ENCODE results near the gene ENHO. TPM values are rescaled to one million over a fixed set of nuclear protein-coding genes. Genes with fewer than 3 reads are reported as not detected.

Gene ENHO
- total and polyA plus RNA-seq, 7 donors: 0.20 to 1.2 (median 0.37) TPM; not detected in 1

- ATAC-seq: no peak
- Histone ChIP-seq H3K4me1 (no peaks in the 10 kb centered on the region), H3K36me3 (ENCODE audit: insufficient read depth in 1 of 2, low read depth in 1 of 2) (peaks cover 0 to 19% of the 10 kb centered on the region in 2 donors), H3K4me3 (no peak overlapping the region), H3K27ac (no peak overlapping the region), H3K27me3 (ENCODE audit: insufficient read depth in 3 of 3, low read length in 2 of 3) (peaks cover 0 to 4% (median 0%) of the 10 kb centered on the region in 3 donors), H3K9me3 (no peaks in the 10 kb centered on the region)
- TF ChIP-seq, protein P1, sequence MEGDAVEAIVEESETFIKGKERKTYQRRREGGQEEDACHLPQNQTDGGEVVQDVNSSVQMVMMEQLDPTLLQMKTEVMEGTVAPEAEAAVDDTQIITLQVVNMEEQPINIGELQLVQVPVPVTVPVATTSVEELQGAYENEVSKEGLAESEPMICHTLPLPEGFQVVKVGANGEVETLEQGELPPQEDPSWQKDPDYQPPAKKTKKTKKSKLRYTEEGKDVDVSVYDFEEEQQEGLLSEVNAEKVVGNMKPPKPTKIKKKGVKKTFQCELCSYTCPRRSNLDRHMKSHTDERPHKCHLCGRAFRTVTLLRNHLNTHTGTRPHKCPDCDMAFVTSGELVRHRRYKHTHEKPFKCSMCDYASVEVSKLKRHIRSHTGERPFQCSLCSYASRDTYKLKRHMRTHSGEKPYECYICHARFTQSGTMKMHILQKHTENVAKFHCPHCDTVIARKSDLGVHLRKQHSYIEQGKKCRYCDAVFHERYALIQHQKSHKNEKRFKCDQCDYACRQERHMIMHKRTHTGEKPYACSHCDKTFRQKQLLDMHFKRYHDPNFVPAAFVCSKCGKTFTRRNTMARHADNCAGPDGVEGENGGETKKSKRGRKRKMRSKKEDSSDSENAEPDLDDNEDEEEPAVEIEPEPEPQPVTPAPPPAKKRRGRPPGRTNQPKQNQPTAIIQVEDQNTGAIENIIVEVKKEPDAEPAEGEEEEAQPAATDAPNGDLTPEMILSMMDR (IDR thresholded peaks at IDR 0.05): no peak
- intact Hi-C loops (cut with DNase I): loop anchor here in 1 of 2 donors (2.0 kb wide), 1 partner anchor 53 kb away; no protein-coding TSS in a partner anchor
- DNase-seq: no peak
- 86 to 93% (median 91%) methylated on average over 4 to 5 of the region's 5 CpGs for WGBS, 3 donors
Measured at GRCh38 chr9:34549407-34549732, 26.6 kb upstream of the ENHO start.

GRCh38 chr9:34547960-34548611, 25.3 kb upstream of the ENHO start:
- peak; percentile 80 to 89 (median 86) for ATAC-seq
- Histone ChIP-seq H3K27ac (no peak overlapping the region), H3K36me3 (ENCODE audit: insufficient read depth in 1 of 2, low read depth in 1 of 2) (peaks cover 0 to 18% of the 10 kb centered on the region in 2 donors), H3K4me1 (no peaks in the 10 kb centered on the region), H3K9me3 (no peaks in the 10 kb centered on the region), H3K27me3 (ENCODE audit: insufficient read depth in 3 of 3, low read length in 2 of 3) (peaks cover 0 to 4% (median 0%) of the 10 kb centered on the region in 3 donors), H3K4me3 (no peak overlapping the region)
- TF ChIP-seq, protein P1 (IDR thresholded peaks at IDR 0.05): peak; percentile 85
- 7 to 11% (median 10%) methylated on average over 13 of the region's 13 CpGs for WGBS, 3 donors
- peak; percentile 80 to 90 for DNase-seq
- intact Hi-C loops (cut with DNase I): loop anchor here (1.0 to 2.0 kb wide), 3 partner anchors 43 to 55 kb away; no protein-coding TSS in a partner anchor

DNA sequence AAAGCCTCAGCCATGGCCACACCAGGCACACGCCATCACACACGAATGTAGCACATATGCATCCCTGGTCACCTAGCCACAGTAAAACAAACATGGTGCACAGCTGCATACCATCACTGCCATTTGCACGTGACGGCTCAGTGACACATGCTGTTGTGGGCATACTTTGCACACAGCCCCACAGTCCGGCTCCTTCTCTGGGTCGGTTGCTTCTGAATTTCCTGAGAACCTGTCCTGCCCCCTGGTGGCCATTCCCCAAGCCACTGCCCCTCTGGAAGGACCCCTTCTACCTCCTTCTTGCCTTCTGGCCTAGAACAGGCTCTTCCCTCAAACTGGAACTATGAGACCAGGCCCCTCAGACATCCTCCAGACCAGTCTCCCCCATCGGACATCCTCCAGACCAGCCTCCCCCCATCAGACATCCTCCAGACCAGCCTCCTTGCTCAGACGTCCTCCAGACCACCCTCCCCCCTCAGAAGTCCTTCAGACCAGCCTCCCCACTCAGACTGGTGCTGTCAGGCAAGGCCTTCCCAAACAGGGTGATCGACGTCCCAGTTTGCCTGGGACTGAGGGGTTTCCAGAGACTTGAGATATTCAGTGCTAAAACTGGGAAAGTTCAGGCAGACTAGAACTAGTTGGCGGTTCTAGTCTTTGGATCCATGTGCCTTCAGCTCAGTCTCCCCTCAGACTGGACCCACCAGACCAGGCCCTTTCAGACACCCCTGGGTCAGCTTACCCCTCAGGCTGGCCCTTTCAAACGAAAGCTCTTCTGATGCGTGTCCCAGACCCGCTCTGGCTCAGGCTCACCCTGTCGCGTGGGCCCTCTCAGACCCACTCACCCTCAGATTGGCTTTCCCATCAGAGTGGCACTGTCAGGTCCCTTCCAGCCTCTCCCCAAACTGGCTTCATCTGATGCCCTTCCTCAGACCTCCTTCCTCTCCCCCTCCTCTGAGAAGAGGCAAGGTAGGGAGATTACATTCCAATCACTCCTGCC, 24.3 kb upstream of the ENHO start:
- peak; percentile 54 to 66 (median 58) for ATAC-seq
- H3K36me3 ChIP-seq (ENCODE audit: insufficient read depth in 1 of 2, low read depth in 1 of 2): peaks cover 0 to 8% of the 10 kb centered on the region in 2 donors
- intact Hi-C loops (cut with DNase I): loop anchor here in 1 of 2 donors (2.0 kb wide), 1 partner anchor 44 kb away; no protein-coding TSS in a partner anchor
- DNase-seq: peak; percentile 63 to 80
- H3K27ac ChIP-seq: no peak overlapping the region
- H3K4me1 ChIP-seq: no peaks in the 10 kb centered on the region
- H3K4me3 ChIP-seq: no peak overlapping the region
- WGBS, 3 donors: 58 to 68% (median 62%) methylated on average over 16 of the region's 16 CpGs
- TF ChIP-seq, protein P1 (IDR thresholded peaks at IDR 0.05): peak; percentile 59
- H3K9me3 ChIP-seq: no peaks in the 10 kb centered on the region
- H3K27me3 ChIP-seq (ENCODE audit: insufficient read depth in 3 of 3, low read length in 2 of 3): peaks cover 0 to 4% (median 0%) of the 10 kb centered on the region in 3 donors

DNA sequence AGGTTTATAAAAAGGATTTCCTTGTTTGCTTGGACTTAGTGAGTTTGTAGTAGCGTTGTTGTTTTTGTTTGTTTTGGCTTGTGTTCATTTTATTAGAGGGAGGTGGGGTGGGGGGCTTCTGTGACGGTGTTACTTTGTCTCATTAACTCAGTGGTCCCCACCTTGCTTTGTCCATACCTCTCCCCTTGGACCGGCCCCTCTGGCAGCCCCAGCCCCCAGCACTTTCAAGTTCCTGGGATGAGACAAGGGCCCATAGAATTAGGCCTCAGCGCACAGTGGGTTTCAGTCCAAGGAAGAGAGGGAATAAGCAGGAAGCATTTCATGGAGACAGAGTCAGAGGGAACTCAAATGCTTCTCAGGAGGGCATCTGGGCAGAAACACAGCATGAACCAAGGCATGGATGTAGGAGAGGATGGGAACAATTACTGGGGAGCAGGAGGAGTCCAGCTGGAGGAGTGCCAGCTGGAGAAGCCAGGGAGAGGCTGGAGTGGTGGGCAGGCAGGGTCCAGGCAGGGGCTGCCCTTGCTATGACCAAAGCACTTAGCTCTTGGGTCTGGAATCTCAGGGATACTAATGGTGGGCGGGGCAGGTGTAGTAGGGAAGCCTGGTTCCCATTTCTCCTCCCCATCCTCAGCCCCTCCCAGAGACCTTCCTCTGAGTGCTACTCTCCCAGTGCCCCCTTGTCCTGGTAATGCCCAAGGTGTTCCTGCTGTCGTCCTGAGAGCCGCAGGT, 23.5 kb upstream of the ENHO start:
- intact Hi-C loops (cut with DNase I): loop anchor here in 1 of 2 donors (2.0 kb wide), 1 partner anchor 45 kb away; no protein-coding TSS in a partner anchor
- H3K4me1 ChIP-seq: no peaks in the 10 kb centered on the region
- DNase-seq (no peak), ATAC-seq (peak in 1 of 4 donors; percentile 7)
- H3K4me3 ChIP-seq: no peak overlapping the region
- TF ChIP-seq, protein P1 (IDR thresholded peaks at IDR 0.05): no peak
- H3K9me3 ChIP-seq: no peaks in the 10 kb centered on the region
- no peak overlapping the region for H3K27ac ChIP-seq
- H3K36me3 ChIP-seq (ENCODE audit: insufficient read depth in 1 of 2, low read depth in 1 of 2): no peaks in the 10 kb centered on the region
- 85 to 87% (median 86%) methylated on average over 7 of the region's 7 CpGs for WGBS, 3 donors
- peaks cover 0 to 4% (median 0%) of the 10 kb centered on the region in 3 donors for H3K27me3 ChIP-seq (ENCODE audit: insufficient read depth in 3 of 3, low read length in 2 of 3)
